Stimulated activated CD4-positive, alpha-beta T cell treated with anti-CD3 and anti-CD28 coated beads, Interleukin-12 subunit alpha, Interleukin-12 subunit beta, amount 100 ng/mL, for 24 hours (primary cell): ENCODE measurements around the gene CIAO2A.

Source experiments
- DNase-seq, 2 experiments: peaks; one replicate each; pipeline ENCODE4 v3.0.0-alpha.2; 2020; ENCODE audit warnings: low read depth in 2 of 2

The CIAO2A gene

GRCh38 chr15:64044300-64045100 lies 49.1 kb downstream of the CIAO2A start:
- no peak for DNase-seq

- DNase-seq, result no peak
Observed at GRCh38 chr15:64038878-64039610, 54.6 kb downstream of the CIAO2A start.

- DNase-seq, result no peak
Observed at GRCh38 chr15:64037966-64038365, 55.7 kb downstream of the CIAO2A start.

- no peak for DNase-seq
Observed at GRCh38 chr15:64037116-64037515, 56.5 kb downstream of the CIAO2A start.

- DNase-seq, result no peak
Observed at GRCh38 chr15:64035525-64035924, 58.1 kb downstream of the CIAO2A start.

GRCh38 chr15:64034519-64034918 lies 59.1 kb downstream of the CIAO2A start:
- no peak for DNase-seq

- DNase-seq, result no peak
Observed at GRCh38 chr15:64032329-64032728, 61.3 kb downstream of the CIAO2A start.

- no peak for DNase-seq
Observed at GRCh38 chr15:64030123-64030522, 63.5 kb downstream of the CIAO2A start.

GRCh38 chr15:64029633-64030032 lies 64.0 kb downstream of the CIAO2A start:
- DNase-seq, result no peak

GRCh38 chr15:64029110-64029509 lies 64.5 kb downstream of the CIAO2A start:
- no peak for DNase-seq

- DNase-seq, result no peak
Observed at GRCh38 chr15:64026591-64026990, 67.0 kb downstream of the CIAO2A start.

GRCh38 chr15:64024172-64025050 lies 69.2 kb downstream of the CIAO2A start:
- no peak for DNase-seq

GRCh38 chr15:64023220-64023619 lies 70.4 kb downstream of the CIAO2A start:
- DNase-seq, result no peak

GRCh38 chr15:64022571-64022970 lies 71.1 kb downstream of the CIAO2A start:
- no peak for DNase-seq
